Hepatocyte (in vitro differentiated cells): ENCODE results near the gene IL1RN.

Source experiments
- EZH2phosphoT487 ChIP-seq: fragments of 200-600 bp; sonication (generic); IDR thresholded peaks from one replicate; pipeline ENCODE4 v1.6.1; 2018; ENCODE audit warnings: antibody characterized with exemption, mild to moderate bottlenecking, low read depth, moderate library complexity; ENCODE audit not compliant: unreplicated experiment, severe bottlenecking
- TF ChIP-seq, protein P1 (sequence below): fragments of 200-600 bp; sonication (generic); IDR thresholded peaks from 2 replicates; pipeline ENCODE4 v1.5.1; 2016; ENCODE audit warnings: antibody characterized with exemption, mild to moderate bottlenecking; ENCODE audit not compliant: poor library complexity

DNA sequence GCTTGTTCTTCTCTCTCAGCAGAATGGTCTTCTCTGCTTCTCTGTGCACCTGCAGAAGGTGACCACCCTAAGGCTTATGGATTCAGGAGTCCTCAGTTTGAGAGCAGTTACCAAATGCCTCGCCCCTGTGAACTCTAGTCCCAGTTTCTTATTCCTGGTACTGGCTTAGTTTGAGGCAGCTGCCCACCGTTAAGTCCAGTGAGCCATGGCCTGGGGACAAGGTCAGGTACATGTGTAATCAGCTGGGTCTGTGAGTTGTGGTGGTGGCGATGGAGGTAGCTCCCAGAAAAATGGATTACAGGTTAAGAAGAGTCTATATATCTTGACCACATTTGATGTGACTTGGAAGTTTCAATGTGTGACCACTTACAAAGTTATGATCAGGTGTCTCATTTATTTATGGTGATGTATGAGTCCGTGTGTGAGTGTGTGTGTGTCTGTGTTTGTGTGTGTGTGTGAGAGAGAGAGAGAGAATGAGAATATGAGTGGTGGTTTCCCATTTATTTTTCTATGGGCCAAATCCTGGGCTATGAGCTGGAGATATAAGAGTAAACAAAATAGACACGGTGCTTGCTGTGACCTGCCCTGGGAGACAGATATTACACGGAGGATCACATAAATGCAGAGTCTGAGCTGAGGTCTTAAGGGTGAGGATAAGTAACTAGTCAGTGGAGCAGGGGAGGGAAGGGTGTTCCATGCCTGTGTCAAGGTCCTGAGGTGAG, 13.0 kb upstream of the IL1RN start:
- TF ChIP-seq, protein P1, sequence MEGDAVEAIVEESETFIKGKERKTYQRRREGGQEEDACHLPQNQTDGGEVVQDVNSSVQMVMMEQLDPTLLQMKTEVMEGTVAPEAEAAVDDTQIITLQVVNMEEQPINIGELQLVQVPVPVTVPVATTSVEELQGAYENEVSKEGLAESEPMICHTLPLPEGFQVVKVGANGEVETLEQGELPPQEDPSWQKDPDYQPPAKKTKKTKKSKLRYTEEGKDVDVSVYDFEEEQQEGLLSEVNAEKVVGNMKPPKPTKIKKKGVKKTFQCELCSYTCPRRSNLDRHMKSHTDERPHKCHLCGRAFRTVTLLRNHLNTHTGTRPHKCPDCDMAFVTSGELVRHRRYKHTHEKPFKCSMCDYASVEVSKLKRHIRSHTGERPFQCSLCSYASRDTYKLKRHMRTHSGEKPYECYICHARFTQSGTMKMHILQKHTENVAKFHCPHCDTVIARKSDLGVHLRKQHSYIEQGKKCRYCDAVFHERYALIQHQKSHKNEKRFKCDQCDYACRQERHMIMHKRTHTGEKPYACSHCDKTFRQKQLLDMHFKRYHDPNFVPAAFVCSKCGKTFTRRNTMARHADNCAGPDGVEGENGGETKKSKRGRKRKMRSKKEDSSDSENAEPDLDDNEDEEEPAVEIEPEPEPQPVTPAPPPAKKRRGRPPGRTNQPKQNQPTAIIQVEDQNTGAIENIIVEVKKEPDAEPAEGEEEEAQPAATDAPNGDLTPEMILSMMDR: no peak
- no peak for TF ChIP-seq EZH2phosphoT487
